Measurements from ENCODE around the gene CLIC4. TPM values are rescaled to one million over a fixed set of nuclear protein-coding genes. Genes with fewer than 3 reads are reported as not detected.
"Not testable (repeated sequence)": the region's sequence is repeated elsewhere in the genome, so short reads cannot be mapped to it uniquely, and the experiment has no call there.

CLIC4 gene
- total and polyA plus RNA-seq, 3 experiments from 2014 or later: 0.18 to 13.2 (median 12.8) TPM

GRCh38 chr1:24790490-24790889, 45.2 kb downstream of the CLIC4 start:
- Histone ChIP-seq H3K36me3 (ENCODE audit: insufficient read depth, low read length) (no peaks in the 10 kb centered on the region), H3K9me3 (ENCODE audit: low read length) (no peaks in the 10 kb centered on the region), H3K27me3 (ENCODE audit: insufficient read depth, low read length, poor library complexity, severe bottlenecking) (no peaks in the 10 kb centered on the region), H3K4me1 (ENCODE audit: insufficient read depth, low read length) (no peaks in the 10 kb centered on the region), H3K27ac (ENCODE audit: low read depth, low read length) (no peak overlapping the region), H3K4me3 (ENCODE audit: low read length) (no peak overlapping the region)
- POLR2A ChIA-PET: no interaction called here
- Mint-ChIP-seq H3K4me3 (no peak overlapping the region), H3K27ac (no peak overlapping the region), H3K9me3 (no peaks in the 10 kb centered on the region), H3K4me1 (no peaks in the 10 kb centered on the region), H3K27me3 (no peaks in the 10 kb centered on the region), H3K36me3 (no peaks in the 10 kb centered on the region)
- CTCF ChIA-PET: no interaction called here
- no peak for DNase-seq

GRCh38 chr1:24793447-24794129, 48.3 kb downstream of the CLIC4 start:
- no peaks in the 10 kb centered on the region for H3K4me1 ChIP-seq (ENCODE audit: insufficient read depth, low read length)
- ChIA-PET CTCF (no interaction called here), POLR2A (no interaction called here)

GRCh38 chr1:24794130-24794502, 48.9 kb downstream of the CLIC4 start:
- H3K27me3 ChIP-seq (ENCODE audit: insufficient read depth, low read length, poor library complexity, severe bottlenecking); H3K9me3 Mint-ChIP-seq; H3K4me3 Mint-ChIP-seq; H3K27ac Mint-ChIP-seq; CTCF ChIA-PET; H3K27me3 Mint-ChIP-seq; H3K4me3 ChIP-seq (ENCODE audit: low read length); H3K27ac ChIP-seq (ENCODE audit: low read depth, low read length); H3K36me3 ChIP-seq (ENCODE audit: insufficient read depth, low read length); POLR2A ChIA-PET; H3K4me1 Mint-ChIP-seq; H3K36me3 Mint-ChIP-seq; DNase-seq; H3K9me3 ChIP-seq (ENCODE audit: low read length); H3K4me1 ChIP-seq (ENCODE audit: insufficient read depth, low read length): not testable (repeated sequence)

More at GRCh38 chr1:24793447-24794129, 48.3 kb downstream of the CLIC4 start:
- H3K9me3 ChIP-seq (ENCODE audit: low read length): no peaks in the 10 kb centered on the region
- H3K4me1 Mint-ChIP-seq: no peaks in the 10 kb centered on the region
- H3K36me3 Mint-ChIP-seq: no peaks in the 10 kb centered on the region
- H3K4me3 Mint-ChIP-seq: no peak overlapping the region
- H3K27ac ChIP-seq (ENCODE audit: low read depth, low read length): no peak overlapping the region
- H3K4me3 ChIP-seq (ENCODE audit: low read length): no peak overlapping the region
- peaks cover 0 to 4% of the 10 kb centered on the region in 2 donors for H3K27me3 Mint-ChIP-seq
- no peak for DNase-seq
- no peaks in the 10 kb centered on the region for H3K27me3 ChIP-seq (ENCODE audit: insufficient read depth, low read length, poor library complexity, severe bottlenecking)
- H3K27ac Mint-ChIP-seq: no peak overlapping the region
- no peaks in the 10 kb centered on the region for H3K36me3 ChIP-seq (ENCODE audit: insufficient read depth, low read length)
- H3K9me3 Mint-ChIP-seq: no peaks in the 10 kb centered on the region

GRCh38 chr1:24795236-24795635, 50.0 kb downstream of the CLIC4 start:
- no peak for DNase-seq
- no peaks in the 10 kb centered on the region for H3K27me3 ChIP-seq (ENCODE audit: insufficient read depth, low read length, poor library complexity, severe bottlenecking)
- no peak overlapping the region for H3K27ac ChIP-seq (ENCODE audit: low read depth, low read length)
- Mint-ChIP-seq H3K4me1 (no peaks in the 10 kb centered on the region), H3K9me3 (no peaks in the 10 kb centered on the region), H3K36me3 (no peaks in the 10 kb centered on the region), H3K27ac (no peak overlapping the region), H3K4me3 (no peak overlapping the region), H3K27me3 (peaks cover 0 to 4% of the 10 kb centered on the region in 2 donors)
- ChIA-PET POLR2A (no interaction called here), CTCF (no interaction called here)
- H3K4me3 ChIP-seq (ENCODE audit: low read length): no peak overlapping the region
- no peaks in the 10 kb centered on the region for H3K9me3 ChIP-seq (ENCODE audit: low read length)
- no peaks in the 10 kb centered on the region for H3K4me1 ChIP-seq (ENCODE audit: insufficient read depth, low read length)
- no peaks in the 10 kb centered on the region for H3K36me3 ChIP-seq (ENCODE audit: insufficient read depth, low read length)

GRCh38 chr1:24796524-24796923, 51.3 kb downstream of the CLIC4 start:
- Mint-ChIP-seq H3K36me3 (no peaks in the 10 kb centered on the region), H3K4me1 (no peaks in the 10 kb centered on the region), H3K27me3 (peaks cover 1 to 8% of the 10 kb centered on the region in 2 donors), H3K9me3 (no peaks in the 10 kb centered on the region), H3K27ac (no peak overlapping the region), H3K4me3 (no peak overlapping the region)
- no peak overlapping the region for H3K4me3 ChIP-seq (ENCODE audit: low read length)
- H3K36me3 ChIP-seq (ENCODE audit: insufficient read depth, low read length): no peaks in the 10 kb centered on the region
- H3K27ac ChIP-seq (ENCODE audit: low read depth, low read length): no peak overlapping the region
- no peak for DNase-seq
- ChIA-PET CTCF (no interaction called here), POLR2A (no interaction called here)
- H3K9me3 ChIP-seq (ENCODE audit: low read length): no peaks in the 10 kb centered on the region
- H3K27me3 ChIP-seq (ENCODE audit: insufficient read depth, low read length, poor library complexity, severe bottlenecking): no peaks in the 10 kb centered on the region
- H3K4me1 ChIP-seq (ENCODE audit: insufficient read depth, low read length): no peaks in the 10 kb centered on the region

- H3K27ac ChIP-seq (ENCODE audit: low read depth, low read length); H3K9me3 ChIP-seq (ENCODE audit: low read length); H3K4me3 Mint-ChIP-seq; H3K27me3 Mint-ChIP-seq; H3K9me3 Mint-ChIP-seq; H3K4me3 ChIP-seq (ENCODE audit: low read length); CTCF ChIA-PET; H3K4me1 ChIP-seq (ENCODE audit: insufficient read depth, low read length); H3K36me3 ChIP-seq (ENCODE audit: insufficient read depth, low read length); H3K27me3 ChIP-seq (ENCODE audit: insufficient read depth, low read length, poor library complexity, severe bottlenecking); POLR2A ChIA-PET; DNase-seq; H3K4me1 Mint-ChIP-seq; H3K36me3 Mint-ChIP-seq; H3K27ac Mint-ChIP-seq: not testable (repeated sequence)
Observed at GRCh38 chr1:24799242-24799641, 54.0 kb downstream of the CLIC4 start.

GRCh38 chr1:24801176-24801575, 55.9 kb downstream of the CLIC4 start:
- peaks cover 1 to 8% of the 10 kb centered on the region in 2 donors for H3K27me3 Mint-ChIP-seq

GRCh38 chr1:24803220-24803619, 58.0 kb downstream of the CLIC4 start:
- no peaks in the 10 kb centered on the region for H3K27me3 ChIP-seq (ENCODE audit: insufficient read depth, low read length, poor library complexity, severe bottlenecking)
- H3K27ac ChIP-seq (ENCODE audit: low read depth, low read length): no peak overlapping the region
- H3K9me3 ChIP-seq (ENCODE audit: low read length): no peaks in the 10 kb centered on the region
- no peaks in the 10 kb centered on the region for H3K36me3 ChIP-seq (ENCODE audit: insufficient read depth, low read length)
- ChIA-PET POLR2A (no interaction called here), CTCF (no interaction called here)
- no peak for DNase-seq
- Mint-ChIP-seq H3K27ac (no peak overlapping the region), H3K4me3 (no peak overlapping the region), H3K4me1 (no peaks in the 10 kb centered on the region), H3K36me3 (no peaks in the 10 kb centered on the region), H3K27me3 (peaks cover 1 to 4% of the 10 kb centered on the region in 2 donors), H3K9me3 (no peaks in the 10 kb centered on the region)
- no peaks in the 10 kb centered on the region for H3K4me1 ChIP-seq (ENCODE audit: insufficient read depth, low read length)
- no peak overlapping the region for H3K4me3 ChIP-seq (ENCODE audit: low read length)

More at GRCh38 chr1:24801176-24801575, 55.9 kb downstream of the CLIC4 start:
- H3K27ac Mint-ChIP-seq: no peak overlapping the region
- H3K36me3 ChIP-seq (ENCODE audit: insufficient read depth, low read length): no peaks in the 10 kb centered on the region
- DNase-seq: no peak
- H3K9me3 Mint-ChIP-seq: no peaks in the 10 kb centered on the region
- H3K4me3 ChIP-seq (ENCODE audit: low read length): no peak overlapping the region
- no peak overlapping the region for H3K27ac ChIP-seq (ENCODE audit: low read depth, low read length)
- no peaks in the 10 kb centered on the region for H3K27me3 ChIP-seq (ENCODE audit: insufficient read depth, low read length, poor library complexity, severe bottlenecking)
- no peaks in the 10 kb centered on the region for H3K4me1 Mint-ChIP-seq
- H3K9me3 ChIP-seq (ENCODE audit: low read length): no peaks in the 10 kb centered on the region
- H3K36me3 Mint-ChIP-seq: no peaks in the 10 kb centered on the region
- ChIA-PET CTCF (no interaction called here), POLR2A (no interaction called here)
- no peaks in the 10 kb centered on the region for H3K4me1 ChIP-seq (ENCODE audit: insufficient read depth, low read length)
- H3K4me3 Mint-ChIP-seq: no peak overlapping the region

Measured in CD8-positive, alpha-beta memory T cell (primary cell).